Measurements from ENCODE around the gene PAFAH1B1.

PAFAH1B1 gene

GRCh38 chr17:2716649-2717048 lies 123.2 kb downstream of the PAFAH1B1 start:
- no peak for DNase-seq (ENCODE audit: low read depth)
- H3K4me3 ChIP-seq (ENCODE audit: low read depth, low read length) = no peak overlapping the region
- TF ChIP-seq CTCF (IDR thresholded peaks at IDR 0.05; ENCODE audit: low read depth, low read length, missing control alignments) = no peak

GRCh38 chr17:2718150-2718938 lies 124.9 kb downstream of the PAFAH1B1 start:
- no peak overlapping the region for H3K4me3 ChIP-seq (ENCODE audit: low read depth, low read length)
- no peak for DNase-seq (ENCODE audit: low read depth)
- TF ChIP-seq CTCF (IDR thresholded peaks at IDR 0.05; ENCODE audit: low read depth, low read length, missing control alignments) = no peak

- no peak for DNase-seq (ENCODE audit: low read depth)
- no peak overlapping the region for H3K4me3 ChIP-seq (ENCODE audit: low read depth, low read length)
- no peak for TF ChIP-seq CTCF (IDR thresholded peaks at IDR 0.05; ENCODE audit: low read depth, low read length, missing control alignments)
Observed at GRCh38 chr17:2719861-2720260, 126.4 kb downstream of the PAFAH1B1 start.

- no peak for DNase-seq (ENCODE audit: low read depth)
- TF ChIP-seq CTCF (IDR thresholded peaks at IDR 0.05; ENCODE audit: low read depth, low read length, missing control alignments) = no peak
- no peak overlapping the region for H3K4me3 ChIP-seq (ENCODE audit: low read depth, low read length)
Observed at GRCh38 chr17:2721603-2722002, 128.1 kb downstream of the PAFAH1B1 start.

- TF ChIP-seq CTCF (IDR thresholded peaks at IDR 0.05; ENCODE audit: low read depth, low read length, missing control alignments) = no peak
- H3K4me3 ChIP-seq (ENCODE audit: low read depth, low read length) = no peak overlapping the region
- no peak for DNase-seq (ENCODE audit: low read depth)
Observed at GRCh38 chr17:2722611-2723010, 129.2 kb downstream of the PAFAH1B1 start.

- DNase-seq (ENCODE audit: low read depth) = no peak
- H3K4me3 ChIP-seq (ENCODE audit: low read depth, low read length) = no peak overlapping the region
Observed at GRCh38 chr17:2723505-2723996, 130.1 kb downstream of the PAFAH1B1 start.

More at GRCh38 chr17:2723505-2723996, 130.1 kb downstream of the PAFAH1B1 start:
- no peak for TF ChIP-seq CTCF (IDR thresholded peaks at IDR 0.05; ENCODE audit: low read depth, low read length, missing control alignments)

Data from GM12864 (cell line).